Jurkat, Clone E6-1 (cell line): ENCODE measurements around the gene PIAS1.
"Not testable (repeated sequence)": the region's sequence is repeated elsewhere in the genome, so short reads cannot be mapped to it uniquely, and the experiment has no call there.

Source experiments
- DNase-seq: peaks from one replicate; pipeline ENCODE4 v3.0.0-alpha.2; 2011; ENCODE audit warnings: low read depth, low spot score
- H3K4me3 ChIP-seq: 2 replicates; pipeline ENCODE4 v1.5.1; 2011; ENCODE audit warnings: mild to moderate bottlenecking, low read length, control low read depth, moderate library complexity

Gene PIAS1

DNA sequence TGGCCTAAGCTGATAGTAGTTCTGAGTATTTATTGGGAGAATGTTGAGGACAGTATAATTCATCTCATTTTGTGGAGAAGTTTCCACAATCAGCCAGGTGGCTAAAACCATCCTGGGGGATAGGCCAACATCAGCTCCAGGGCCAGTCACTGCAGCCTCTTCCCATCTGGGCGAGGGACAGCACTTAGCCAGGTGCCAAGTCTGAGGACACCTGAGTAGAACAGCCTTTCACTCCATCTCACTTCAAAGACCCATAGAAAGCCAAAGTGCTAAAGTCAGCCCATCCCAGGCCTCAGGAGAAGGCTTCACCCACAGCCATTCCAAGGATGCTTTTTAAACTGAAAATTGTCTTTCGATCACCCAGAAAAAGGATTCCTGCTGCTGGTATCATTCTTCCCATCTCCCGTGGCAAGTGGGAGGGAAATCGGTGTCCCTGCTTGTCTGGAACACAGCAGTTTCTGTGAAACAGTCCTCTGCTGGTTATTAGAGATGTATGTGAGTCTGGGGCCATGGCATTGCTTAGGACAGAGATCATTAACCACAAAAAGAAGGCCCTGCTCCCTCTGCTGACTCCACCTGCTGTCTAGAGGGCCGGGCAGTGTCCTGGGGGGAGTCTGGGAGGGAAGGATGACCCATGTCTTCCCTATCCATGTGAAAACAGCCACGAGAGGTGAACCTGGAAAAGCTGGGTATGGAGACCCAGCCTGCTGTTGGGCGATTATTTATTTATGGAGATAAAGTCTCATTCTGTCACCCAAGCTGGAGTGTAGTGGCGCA is 141.4 kb downstream of the PIAS1 start:
- no peak overlapping the region for H3K4me3 ChIP-seq
- DNase-seq, result no peak

DNA sequence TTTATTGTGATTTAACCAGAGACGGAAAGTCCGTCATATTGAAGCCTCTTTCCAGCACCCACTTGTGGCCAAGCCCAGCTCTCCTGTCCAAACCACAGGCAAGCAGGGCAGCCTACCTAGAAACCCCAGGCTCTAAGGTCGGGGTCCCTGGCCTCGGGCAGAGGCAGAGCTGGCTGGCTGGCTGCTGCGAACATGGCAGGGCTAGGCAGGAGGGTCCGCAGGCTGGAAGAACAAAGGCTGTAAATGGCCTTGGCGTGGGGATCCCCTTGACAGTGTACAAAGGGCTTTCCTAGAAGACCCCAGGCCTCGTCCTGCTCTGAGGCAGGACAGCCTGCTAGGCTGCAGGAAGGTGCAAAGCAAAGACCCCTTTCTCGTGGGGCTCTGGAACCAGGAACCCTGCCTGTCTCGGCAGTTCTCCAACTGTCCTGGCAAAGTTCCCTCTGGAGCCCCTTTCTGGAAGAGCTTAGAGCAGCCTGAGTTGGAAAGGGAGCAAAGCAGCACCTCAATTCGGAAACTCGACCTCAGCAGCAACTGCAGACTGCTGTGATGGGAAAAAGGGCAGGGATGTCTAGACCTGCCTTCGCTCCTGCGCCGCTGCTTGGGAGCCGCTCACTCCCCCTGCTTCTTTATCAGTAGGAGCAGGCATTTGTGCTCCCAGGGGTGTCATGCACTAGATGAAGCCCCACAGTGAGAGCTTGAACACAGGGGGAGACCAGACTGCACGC is 142.5 kb downstream of the PIAS1 start:
- DNase-seq, result no peak
- no peak overlapping the region for H3K4me3 ChIP-seq

DNA sequence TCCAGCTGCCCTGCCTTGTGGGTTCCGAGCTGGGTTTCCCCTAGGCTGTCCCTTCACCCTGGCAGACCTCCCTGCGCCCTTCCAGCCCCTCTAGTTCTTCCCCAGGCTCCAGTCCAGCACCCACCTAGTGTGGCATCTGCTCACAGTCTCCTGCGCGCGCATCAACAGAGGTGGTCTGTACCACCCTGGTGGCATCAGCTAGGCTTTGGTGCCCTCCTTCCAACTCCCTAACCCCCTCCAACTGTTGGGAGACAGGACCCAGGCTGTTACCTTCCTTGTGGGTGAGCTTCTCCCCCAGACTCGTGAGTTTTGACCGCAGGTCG is 143.0 kb downstream of the PIAS1 start:
- no peak for DNase-seq
- no peak overlapping the region for H3K4me3 ChIP-seq

DNA sequence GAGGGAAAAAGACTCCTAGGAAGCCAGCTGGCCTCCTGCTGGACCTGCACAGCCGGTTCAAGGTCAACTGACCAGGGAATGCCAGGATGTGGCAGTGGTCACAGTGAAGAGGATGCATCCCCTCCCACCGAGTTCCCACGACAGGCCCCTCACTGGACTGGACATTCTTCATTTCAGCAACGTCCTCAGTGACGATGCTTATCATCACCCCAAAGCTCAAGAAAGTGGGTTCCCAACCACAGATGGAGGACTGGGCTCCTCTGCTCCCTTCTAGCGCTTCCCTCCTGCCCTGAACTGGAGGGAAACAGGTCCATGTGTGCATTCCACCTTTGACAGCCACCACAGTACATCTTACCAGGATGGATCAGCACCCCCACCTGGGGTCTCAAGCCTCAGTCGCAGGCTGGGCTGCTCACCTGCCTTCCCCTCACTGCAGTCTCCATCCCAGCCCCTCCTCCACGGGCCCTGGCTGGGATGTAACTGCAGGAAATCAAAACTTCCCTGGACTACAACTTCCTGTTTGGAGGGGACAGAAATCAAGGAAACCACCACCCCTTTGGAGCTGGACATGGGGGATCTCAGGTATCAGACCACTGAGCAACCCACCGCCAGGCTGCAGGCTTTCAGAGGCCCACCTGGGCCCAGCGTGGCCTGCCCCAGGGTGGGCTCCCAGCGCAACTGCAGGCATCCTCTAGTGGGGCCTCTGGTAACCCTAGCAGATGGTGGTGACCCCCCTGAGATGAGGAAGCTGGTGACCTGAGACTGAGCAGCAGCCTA is 143.7 kb downstream of the PIAS1 start:
- no peak for DNase-seq
- no peak overlapping the region for H3K4me3 ChIP-seq

DNA sequence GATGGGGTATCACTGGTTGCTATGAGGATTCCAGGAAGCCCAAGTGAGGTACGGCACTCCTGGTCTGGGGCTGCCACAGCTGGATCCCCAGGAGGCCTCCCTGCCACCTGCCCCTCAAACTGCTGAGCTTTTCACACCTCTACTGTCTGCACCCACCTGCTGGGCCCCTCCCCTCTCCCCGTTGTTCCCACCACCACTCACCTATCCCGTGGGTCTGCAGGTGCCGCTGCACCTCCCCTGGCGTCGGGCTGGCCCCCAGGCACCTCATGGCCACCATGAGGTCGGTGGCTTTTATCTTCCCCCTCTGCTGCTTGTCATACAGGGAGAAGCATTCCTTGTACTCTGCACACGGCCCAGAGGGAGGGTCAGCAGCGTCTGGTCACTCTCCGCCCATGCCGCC is 145.2 kb downstream of the PIAS1 start:
- DNase-seq, result no peak
- H3K4me3 ChIP-seq, result no peak overlapping the region

DNA sequence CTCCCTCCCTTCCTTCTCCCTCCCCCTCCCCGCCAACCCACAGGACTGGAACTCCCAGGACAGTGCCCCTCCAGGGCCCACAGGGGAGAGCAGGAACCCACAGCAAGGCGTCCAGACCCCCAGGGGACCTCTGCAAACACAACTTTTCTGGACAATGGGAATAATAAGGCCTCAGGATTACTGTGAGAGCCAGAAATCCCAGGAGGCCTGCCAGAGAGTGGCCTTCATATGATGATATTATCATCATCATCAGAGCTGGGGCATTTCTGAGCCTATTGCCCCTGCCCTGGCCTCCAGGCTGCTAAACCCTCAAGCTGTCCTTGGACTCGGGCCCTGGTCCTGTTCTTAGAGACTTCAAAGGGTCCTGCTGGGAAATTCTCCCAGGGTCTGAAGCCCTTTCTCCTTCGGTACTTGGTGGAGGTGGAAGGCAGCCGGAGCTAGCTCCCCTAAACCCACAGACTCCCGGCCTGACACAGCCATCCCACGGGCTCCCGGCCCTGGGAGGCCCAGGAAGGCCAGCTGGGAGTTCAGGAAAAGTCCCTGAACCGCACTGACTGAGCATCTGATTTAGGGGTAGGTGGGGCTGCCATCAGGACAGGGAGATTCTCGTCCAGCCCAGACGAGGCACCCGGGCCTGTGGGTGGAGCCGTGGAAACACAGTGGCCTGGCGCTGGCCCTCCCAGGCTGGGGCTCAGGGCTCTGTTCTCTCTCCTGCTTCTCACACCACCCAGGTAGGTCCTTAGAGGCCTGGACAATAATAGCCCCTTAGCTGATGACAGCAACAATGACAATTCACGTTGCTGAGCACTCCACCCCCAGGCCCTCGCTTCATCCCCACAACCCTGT is 146.1 kb downstream of the PIAS1 start:
- DNase-seq, result no peak

DNA sequence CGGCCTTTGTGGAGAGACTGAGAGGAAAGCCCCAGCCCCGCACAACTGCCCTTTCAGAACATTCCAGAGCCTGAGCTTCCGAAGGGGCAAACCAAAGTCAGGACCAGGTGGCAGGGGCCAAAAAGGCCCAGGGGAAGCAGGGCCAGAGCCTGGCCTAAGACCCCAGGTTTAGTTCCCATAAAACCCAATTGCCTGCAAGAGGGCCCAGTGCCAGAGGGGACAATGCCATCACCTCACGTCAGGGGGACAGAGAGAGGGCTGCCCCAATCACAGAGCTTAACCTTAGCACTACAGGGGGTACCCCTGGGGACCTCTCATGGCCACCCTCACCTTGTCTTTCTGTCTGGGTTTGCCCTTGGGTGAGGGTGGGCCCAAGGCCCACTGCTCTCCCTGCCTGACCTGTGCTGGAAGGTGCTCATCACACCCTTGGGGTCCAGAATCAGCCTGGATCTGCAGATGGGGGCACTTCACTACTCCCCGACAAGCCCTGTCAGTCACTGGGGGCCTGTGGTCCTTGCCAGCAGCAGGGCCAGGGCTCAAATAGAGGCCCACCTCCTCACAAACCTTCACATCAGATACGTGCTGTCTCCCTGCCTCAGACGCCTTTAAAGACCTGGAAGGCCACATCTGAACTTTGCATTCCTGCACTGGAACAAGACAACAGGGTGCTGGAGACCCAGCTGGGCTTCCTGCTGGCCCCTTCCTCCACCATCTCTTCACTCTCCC is 147.2 kb downstream of the PIAS1 start:
- no peak for DNase-seq
- H3K4me3 ChIP-seq, result no peak overlapping the region

More for the DNA sequence above, 146.1 kb downstream of the PIAS1 start:
- no peak overlapping the region for H3K4me3 ChIP-seq

DNA sequence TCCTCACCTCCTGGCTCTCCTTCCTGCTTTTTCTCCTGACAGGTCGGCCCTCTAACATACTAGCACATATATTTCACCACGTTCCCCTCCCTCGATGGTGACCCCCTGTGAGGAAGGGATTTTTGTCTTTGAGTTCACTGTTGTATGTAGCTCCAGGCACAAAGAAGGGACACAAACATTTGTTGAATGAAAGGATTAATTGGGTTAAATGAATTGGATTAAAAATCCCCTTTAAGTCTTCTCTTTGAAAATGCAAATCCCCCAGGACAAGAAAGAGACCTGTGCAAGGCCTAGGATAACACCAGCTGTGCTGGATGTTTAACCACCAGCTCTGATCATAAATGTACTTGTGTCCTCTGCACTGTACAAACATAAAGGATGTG is 147.8 kb downstream of the PIAS1 start:
- DNase-seq, result no peak
- H3K4me3 ChIP-seq, result no peak overlapping the region

DNA sequence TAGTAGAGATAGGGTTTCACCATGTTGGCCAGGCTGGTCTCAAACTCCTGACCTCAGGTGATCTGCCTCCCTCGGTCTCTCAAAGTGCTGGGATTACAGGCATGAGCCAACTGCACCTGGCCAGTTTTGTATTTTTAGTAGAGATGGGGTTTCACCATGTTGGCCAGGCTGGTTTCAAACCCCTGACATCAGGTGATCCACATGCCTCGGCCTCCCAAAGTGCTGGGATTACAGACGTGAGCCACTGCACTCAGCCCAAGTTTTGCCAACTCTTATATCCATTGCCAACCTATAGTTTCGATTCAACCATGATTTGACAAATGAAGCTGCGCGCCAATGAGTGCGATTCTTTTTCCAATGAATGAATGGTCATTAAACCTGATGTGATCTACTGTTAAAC is 148.9 kb downstream of the PIAS1 start:
- H3K4me3 ChIP-seq, DNase-seq: not testable (repeated sequence)

DNA sequence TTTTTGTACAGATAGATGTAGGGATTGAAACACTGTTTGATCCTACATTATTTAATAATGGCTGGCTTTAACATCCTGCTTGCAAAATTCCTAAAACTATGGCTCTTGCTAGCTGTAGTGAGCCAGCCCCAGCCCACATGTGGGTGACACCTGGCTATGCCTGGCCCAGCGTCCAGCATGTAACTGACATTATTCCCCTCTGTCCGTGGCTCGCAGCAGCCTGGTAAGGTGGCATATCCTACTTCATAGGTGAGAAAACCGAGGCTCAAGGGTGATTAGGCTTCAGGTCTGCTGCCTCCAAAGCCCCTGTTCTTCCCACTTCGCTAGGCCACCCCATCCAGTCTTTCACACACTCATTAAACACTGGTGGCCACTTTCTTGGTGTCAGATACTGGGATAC is 149.4 kb downstream of the PIAS1 start:
- H3K4me3 ChIP-seq, result no peak overlapping the region
- DNase-seq, result no peak

DNA sequence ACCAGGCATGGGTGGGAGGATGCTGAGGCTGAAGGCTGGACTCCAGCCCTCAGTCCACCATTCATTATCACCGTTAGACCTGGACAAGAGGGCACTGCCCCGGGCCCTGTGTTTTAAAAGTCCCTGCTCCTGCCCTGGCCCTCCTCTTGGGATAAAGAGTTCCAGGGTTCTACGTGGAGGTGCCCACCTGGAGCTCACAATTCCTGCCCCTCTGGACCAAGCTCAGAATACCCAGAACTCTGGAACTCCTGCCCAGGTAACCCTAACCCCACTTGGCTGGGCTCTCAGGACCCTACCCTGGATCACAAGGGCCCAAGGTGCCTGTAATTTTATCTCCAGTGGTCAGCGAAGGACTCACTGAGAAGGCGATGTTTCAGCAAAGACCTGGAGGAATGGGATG is 149.8 kb downstream of the PIAS1 start:
- no peak for DNase-seq
- no peak overlapping the region for H3K4me3 ChIP-seq

DNA sequence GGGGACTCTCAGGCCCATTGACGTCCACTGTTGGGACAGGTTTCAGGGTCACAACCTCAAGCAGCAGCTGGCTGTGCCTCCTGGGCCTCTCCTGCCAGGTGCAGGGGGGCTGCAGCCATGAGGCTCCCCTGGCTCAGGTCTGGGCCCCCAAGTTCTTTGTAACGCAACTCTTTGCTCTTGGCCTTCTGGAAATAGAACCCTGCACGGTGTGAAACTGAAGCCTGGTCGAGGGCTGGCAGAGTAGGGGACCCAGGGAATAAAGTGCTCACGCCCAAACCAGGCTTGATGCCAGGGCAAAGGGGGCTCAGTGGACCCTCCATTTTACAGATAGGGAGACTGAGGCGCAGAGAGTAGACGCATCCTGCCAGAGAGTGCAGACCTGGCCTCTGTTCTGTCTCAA is 150.2 kb downstream of the PIAS1 start:
- H3K4me3 ChIP-seq, result no peak overlapping the region
- no peak for DNase-seq

DNA sequence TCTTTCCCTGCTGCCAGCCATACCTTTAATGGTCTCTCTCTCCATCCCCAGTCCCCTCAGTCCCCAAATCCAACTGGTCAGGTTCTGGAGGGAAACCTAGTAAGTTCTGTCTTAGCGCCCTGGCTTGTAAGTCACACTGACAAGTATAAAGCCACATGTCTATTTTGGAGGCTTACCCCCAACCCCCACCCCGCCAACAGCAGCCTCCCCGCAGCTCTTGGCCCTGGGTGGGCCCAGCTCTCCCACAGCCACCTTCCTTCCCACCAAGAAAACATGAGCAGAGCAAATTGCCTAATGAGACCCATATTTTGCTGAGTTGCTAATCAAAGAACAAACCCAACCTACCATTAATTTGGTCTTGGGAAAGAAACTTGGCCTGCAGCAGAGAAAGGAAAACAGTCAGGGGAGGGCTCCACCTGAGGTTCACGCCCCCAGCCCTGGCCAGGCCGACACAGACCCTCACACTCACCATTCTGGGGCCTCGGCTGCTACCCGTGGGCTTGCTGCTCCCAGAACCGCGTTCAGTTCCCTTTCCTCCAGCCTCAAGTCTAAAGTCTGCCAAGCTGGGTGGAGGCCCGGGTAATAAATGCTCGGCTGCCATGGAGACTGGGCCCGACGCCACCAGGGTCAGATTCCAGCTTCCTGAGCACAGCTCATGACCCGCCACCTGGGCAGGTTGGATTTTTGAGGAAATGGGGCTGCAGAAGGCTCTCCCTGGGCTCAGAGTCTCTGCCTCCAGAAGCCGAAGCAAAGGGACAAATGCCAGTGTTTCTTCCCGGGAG is 150.9 kb downstream of the PIAS1 start, which contains the start of gene CALML4:
Gene CALML4, minus strand, starts transcription at position 557 of the 782 bp plus-strand sequence. Its CDS starts 85 bp downstream, at position 472.
- no peak for DNase-seq
- H3K4me3 ChIP-seq, result no peak within 1 kb of the TSS

DNA sequence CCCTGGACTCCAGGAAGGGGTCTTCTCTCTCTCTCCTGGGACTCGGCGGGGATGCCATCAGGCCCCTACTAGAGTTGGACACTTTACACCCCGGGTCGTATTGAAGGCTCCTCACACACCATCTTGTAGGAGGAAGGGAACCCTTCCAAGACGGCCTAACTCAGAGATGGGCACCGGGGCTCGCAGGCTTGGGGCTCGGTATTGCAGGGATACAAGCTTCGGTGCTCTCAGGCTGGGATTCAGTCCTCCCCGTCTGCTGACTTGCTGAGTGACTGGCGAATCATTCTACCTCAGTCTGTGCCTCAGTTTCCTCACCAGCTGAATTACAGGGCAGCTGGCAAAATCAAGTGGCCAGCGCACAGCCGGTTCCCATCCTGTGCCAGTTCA is 151.4 kb downstream of the PIAS1 start:
- no peak overlapping the region for H3K4me3 ChIP-seq
- DNase-seq, result no peak

DNA sequence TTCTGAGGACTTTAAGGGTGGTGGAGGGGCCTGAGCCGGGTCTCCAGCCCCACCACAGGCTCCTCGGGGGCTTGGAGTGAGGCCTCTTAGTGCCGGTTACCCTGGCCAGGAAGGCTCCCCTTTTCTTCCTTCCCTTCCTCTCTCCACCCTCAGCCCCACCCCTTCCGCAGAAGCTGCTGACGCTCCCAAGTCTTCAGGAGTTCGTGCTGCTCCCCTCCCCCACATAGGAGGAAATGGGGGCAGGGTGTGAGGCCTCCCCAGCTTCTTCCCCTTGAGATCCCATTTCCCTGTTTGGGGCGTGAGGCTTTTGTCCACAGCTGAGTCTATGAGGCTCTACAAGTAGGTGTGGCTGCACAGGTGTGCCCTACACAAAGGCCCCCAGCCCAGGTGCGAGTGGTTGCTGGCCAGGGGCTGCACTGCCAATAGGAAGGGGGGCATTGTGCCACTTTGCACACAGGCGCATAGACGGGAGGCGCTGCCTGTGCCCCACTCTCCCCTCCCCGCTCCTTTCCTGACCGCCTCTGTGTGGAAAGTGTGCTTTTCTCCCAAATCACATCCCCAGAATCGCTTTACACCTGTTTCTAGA is 151.9 kb downstream of the PIAS1 start:
- DNase-seq, result no peak
- H3K4me3 ChIP-seq, result no peak overlapping the region

DNA sequence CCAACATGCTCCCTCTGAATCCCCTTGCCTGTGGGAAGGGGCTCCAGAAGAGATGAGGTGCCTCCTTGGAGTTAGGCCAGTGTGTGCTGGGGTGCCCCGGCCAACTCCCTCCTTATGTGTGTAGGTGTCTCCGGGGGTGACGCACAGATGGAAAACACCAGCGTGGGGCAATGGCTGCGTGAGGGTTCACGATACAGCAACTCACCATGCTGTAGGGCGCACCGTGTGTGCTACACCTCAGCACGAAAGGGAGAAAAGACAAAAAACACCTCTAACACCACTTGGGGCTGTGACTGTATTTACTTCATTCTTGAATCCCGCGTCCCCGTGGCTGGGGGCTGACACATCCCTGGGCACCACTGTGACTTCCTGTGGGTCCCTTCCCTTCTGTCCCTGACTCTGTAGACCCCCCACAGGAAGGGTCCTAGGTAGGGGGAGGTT is 152.6 kb downstream of the PIAS1 start:
- DNase-seq, result no peak
- H3K4me3 ChIP-seq, result no peak overlapping the region

DNA sequence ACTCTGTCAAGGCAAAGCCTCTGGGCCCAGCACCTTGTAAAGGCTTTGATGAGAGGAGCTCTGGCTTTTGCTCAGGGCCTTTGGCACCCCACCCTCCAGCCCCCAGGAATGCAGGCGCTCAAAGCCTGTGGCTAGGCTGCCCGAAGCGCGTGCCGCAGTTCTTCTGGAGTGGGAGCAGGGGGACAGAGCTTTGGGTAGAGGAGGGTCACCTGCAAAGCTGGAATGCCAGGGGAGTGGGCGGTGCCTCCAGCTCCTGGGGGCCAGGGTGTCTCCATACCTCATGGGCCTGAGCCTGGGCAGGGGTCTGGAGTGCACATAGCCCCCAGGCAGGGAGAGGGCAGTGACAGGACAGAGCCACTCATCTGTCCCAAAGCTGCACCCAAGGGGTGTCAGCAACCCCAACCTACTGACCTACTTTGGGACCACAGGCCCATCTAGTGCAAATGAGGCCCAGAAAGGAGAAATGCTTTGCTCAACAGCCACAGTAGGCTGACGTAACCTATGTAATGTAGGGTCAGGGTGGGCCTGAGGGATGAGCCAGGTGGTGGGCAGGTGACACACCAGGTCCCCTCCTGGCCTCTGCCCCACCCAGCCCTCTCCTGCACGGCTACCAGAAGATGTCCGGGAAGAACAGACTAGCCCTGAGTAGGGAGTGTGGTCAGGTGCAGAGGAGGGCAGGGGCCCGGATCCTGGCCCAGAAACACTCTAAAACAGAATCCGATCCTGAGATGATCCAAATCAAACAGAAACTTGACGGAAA is 153.2 kb downstream of the PIAS1 start:
- H3K4me3 ChIP-seq, result no peak overlapping the region
- no peak for DNase-seq
